ENCODE data around the gene MRPL58. TPM values are rescaled to one million over a fixed set of nuclear protein-coding genes. Genes with fewer than 3 reads are reported as not detected.
"Not testable (repeated sequence)": the region's sequence is repeated elsewhere in the genome, so short reads cannot be mapped to it uniquely, and the experiment has no call there.

MRPL58 gene
- total and polyA plus RNA-seq, 5 experiments from 2014 or later: 23.9 to 58.1 (median 44.9) TPM

DNA sequence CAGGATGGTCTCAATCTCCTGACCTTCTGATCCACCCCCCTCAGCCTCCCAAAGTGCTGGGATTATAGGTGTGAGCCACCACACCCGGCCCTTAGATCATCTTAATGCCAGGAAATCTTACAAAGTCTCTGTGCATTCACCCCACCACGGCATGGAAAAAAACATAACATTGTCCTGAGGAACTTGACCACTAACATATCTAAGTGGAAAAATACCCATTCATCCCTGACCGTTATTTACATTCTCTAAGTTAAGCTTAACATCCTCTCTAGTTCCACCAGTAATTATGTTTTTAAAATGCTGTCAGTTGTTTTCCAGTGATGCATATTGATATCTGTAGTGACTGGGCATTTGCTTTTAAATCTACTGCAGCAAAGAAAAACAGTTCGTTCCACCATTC lies 36.5 kb upstream of the MRPL58 start:
- no peak overlapping the region for H3K4me3 Mint-ChIP-seq
- H3K27me3 Mint-ChIP-seq: peaks cover 0 to 22% (median 0%) of the 10 kb centered on the region in 5 donors
- H3K4me1 Mint-ChIP-seq: peaks cover 3 to 23% (median 17%) of the 10 kb centered on the region in 4 donors

DNA sequence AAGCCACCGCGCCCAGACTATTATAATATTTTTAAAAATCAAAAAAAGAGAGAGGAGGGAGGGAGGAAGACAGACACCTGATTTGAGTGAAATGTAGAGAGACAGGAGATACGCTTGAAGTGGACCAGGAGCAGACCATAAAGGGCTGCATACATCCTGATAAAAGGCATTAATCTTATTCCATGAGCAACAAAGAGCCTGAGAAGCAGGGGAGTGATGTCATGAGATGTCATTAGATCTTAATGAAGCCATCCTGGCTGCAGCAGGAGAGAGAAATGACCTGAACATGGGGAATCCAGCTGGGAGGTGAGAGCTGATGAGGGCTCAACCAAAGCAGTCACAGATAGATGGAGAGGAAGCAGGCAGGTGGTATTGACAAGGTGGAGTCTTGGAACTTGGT lies 34.7 kb upstream of the MRPL58 start:
- H3K27me3 Mint-ChIP-seq: peaks cover 0 to 22% (median 0%) of the 10 kb centered on the region in 5 donors
- POLR2A ChIA-PET: no interaction called here
- H3K27ac Mint-ChIP-seq: no peak overlapping the region

More for the DNA sequence above, 36.5 kb upstream of the MRPL58 start:
- H3K36me3 Mint-ChIP-seq: no peaks in the 10 kb centered on the region
- DNase-seq: no peak
- no peak for ATAC-seq
- no peak overlapping the region for H3K27ac Mint-ChIP-seq
- POLR2A ChIA-PET: no interaction called here
- no peaks in the 10 kb centered on the region for H3K9me3 Mint-ChIP-seq

DNA sequence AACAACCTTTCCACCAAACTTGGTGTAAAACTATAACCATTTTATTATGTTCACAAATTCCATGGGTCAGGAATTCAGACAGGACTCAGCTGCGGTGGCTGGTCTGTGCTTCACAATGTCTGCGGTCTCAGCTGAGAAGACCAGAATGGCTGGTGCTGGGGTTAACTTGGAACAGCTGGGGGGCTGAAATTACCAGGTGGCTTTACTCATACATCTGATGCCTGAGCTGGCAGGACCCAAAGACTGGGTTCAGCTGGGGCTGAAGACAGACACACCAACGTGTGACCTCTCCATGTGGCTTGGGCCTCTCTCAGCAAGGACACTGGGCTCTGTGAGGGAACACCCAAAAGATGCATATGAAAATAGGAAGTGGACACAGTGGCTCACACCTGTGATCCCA lies 34.2 kb upstream of the MRPL58 start:
- no peak overlapping the region for H3K27ac Mint-ChIP-seq
- H3K4me3 Mint-ChIP-seq: no peak overlapping the region
- POLR2A ChIA-PET: no interaction called here
- no peaks in the 10 kb centered on the region for H3K36me3 Mint-ChIP-seq
- ATAC-seq (no peak), DNase-seq (no peak)
- no peaks in the 10 kb centered on the region for H3K9me3 Mint-ChIP-seq
- peaks cover 0 to 18% (median 0%) of the 10 kb centered on the region in 5 donors for H3K27me3 Mint-ChIP-seq
- peaks cover 4 to 25% (median 19%) of the 10 kb centered on the region in 4 donors for H3K4me1 Mint-ChIP-seq

More for the DNA sequence above, 34.7 kb upstream of the MRPL58 start:
- Mint-ChIP-seq H3K4me3 (no peak overlapping the region), H3K36me3 (no peaks in the 10 kb centered on the region), H3K4me1 (peaks cover 7 to 30% (median 23%) of the 10 kb centered on the region in 4 donors), H3K9me3 (no peaks in the 10 kb centered on the region)
- ATAC-seq (no peak), DNase-seq (no peak)

DNA sequence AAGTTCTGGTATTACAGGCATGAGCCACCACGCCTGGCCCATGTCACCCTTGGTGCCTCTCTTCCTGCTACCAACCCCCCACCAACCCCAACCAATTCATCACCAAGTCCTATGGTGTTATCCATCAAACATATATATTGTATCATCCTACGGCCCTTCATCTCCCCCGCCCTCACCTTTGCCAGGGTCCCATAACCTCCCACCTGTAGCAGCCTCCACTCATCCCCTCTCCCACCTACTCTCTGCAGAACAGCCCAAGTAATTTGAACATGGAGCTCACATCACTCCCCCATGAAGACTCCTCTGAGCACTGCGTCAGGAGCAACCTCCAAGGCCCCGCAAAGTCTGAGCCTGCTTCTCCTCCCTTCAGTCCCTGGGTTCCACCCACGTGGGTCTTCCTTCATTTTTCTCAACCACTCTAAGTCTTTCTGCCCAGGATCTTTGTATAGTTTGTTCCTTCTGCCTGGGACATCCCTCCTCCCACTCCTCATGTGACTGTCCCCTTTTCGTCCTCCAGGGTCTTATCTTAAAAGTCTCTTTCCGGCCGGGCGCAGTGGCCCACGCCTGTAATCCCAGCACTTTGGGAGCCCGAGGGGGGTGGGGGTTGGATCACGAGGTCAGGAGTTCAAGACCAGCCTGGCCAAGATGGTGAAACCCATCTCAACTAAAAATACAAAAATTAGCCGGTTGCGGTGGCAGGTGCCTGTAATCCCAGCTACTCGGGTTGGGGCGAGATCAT lies 32.9 kb upstream of the MRPL58 start:
- POLR2A ChIA-PET: interaction anchor here (0.7 kb wide), 1 partner anchor 834 kb away, joined by 4 read pairs; no protein-coding TSS in a partner anchor
- Mint-ChIP-seq H3K27me3 (peaks cover 0 to 17% (median 0%) of the 10 kb centered on the region in 5 donors), H3K9me3 (no peaks in the 10 kb centered on the region), H3K27ac (peak overlapping the region in 4 of 10 donors; percentile 11 to 54 (median 35)), H3K4me3 (peak overlapping the region in 8 of 10 donors; percentile 4 to 75 (median 30)), H3K36me3 (no peaks in the 10 kb centered on the region), H3K4me1 (peaks cover 4 to 24% (median 18%) of the 10 kb centered on the region in 4 donors)
- ATAC-seq (no peak), DNase-seq (no peak)

DNA sequence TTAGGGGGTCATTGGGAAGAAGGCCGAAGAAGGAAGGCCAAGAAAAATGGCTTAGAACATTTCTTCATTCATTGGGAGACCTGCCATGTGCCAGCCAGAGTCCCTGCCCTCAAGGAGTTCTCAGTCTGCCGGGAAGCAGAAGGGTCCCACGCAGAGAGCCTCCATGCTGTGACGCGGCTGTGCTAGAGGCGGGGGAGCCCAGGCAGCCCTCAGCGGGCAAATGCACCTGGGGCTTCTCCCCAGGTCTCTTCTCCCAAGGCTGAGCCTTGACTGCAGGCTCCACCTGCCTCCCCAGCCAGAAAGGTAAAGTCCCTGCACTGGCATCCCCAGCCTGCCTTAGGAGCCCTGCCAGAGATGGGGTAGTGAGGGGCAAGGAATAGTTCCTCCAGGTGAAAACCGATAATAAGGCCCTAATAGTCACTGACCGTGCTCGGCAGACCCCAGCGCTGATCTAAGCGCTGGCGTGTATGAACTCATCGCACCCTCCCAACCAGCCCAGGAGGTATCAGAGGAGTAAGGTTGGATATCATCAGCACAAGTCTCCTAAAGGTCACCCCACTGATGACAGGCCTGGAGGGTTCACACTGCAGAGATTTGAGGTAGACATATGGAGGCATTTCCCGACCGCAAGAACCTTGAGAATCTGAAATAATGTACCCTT lies 31.0 kb upstream of the MRPL58 start:
- Mint-ChIP-seq H3K9me3 (no peaks in the 10 kb centered on the region), H3K27ac (peak overlapping the region; percentile 49 to 98 (median 92)), H3K36me3 (no peaks in the 10 kb centered on the region), H3K27me3 (peaks cover 0 to 12% (median 0%) of the 10 kb centered on the region in 5 donors), H3K4me1 (peaks cover 4 to 26% (median 18%) of the 10 kb centered on the region in 4 donors), H3K4me3 (peak overlapping the region; percentile 86 to 94 (median 90))
- POLR2A ChIA-PET: no interaction called here
- DNase-seq (no peak), ATAC-seq (peak; percentile 31 to 33)

DNA sequence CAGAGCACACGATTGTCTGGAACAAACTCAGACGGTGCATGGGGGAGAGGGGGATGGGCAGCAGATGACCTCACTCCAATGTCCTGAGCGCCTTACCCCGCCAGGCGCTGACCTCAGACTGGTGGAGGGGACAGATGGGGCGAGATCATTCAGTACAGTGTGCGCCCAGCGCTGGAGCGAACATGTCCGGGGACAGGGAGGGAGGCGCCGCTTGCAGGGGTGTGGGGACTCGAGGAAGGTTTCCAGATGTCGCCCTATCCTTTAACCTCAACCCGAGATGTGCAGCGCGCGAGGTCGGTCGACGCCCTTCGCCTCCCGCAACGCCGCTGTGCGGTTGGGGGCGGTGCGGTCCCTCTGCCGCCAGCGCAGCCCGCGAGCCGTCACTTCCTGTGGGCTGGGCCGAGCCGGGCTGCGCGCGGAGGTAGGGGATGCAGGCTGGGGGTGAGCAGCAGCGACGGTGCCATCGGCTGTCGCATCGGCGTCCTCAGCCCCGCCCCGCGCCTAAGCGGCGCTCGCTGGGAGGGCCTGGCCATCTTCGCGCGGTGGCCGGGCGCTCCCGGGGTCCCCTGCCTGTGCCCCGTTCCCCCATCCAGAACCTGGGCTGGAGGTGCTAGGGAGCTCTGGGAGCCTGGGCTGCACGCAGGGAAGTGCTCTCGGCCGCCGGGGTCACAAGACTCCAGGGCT lies 30.3 kb upstream of the MRPL58 start:
- ATAC-seq (peak; percentile 91 to 94), DNase-seq (peak; percentile 64 to 90 (median 80))
- H3K4me1 Mint-ChIP-seq: peaks cover 6 to 32% (median 23%) of the 10 kb centered on the region in 4 donors
- peaks cover 0 to 11% (median 0%) of the 10 kb centered on the region in 5 donors for H3K27me3 Mint-ChIP-seq
- POLR2A ChIA-PET: interaction anchor here (1.4 to 2.6 kb wide), 2 partner anchors 10 to 31 kb away, joined by 5 to 11 read pairs; partner anchors contain the start of genes HID1 and MRPL58
- no peaks in the 10 kb centered on the region for H3K9me3 Mint-ChIP-seq
- no peaks in the 10 kb centered on the region for H3K36me3 Mint-ChIP-seq
- peak overlapping the region; percentile 86 to 94 (median 90) for H3K4me3 Mint-ChIP-seq
- H3K27ac Mint-ChIP-seq: peak overlapping the region; percentile 71 to 98 (median 92)

DNA sequence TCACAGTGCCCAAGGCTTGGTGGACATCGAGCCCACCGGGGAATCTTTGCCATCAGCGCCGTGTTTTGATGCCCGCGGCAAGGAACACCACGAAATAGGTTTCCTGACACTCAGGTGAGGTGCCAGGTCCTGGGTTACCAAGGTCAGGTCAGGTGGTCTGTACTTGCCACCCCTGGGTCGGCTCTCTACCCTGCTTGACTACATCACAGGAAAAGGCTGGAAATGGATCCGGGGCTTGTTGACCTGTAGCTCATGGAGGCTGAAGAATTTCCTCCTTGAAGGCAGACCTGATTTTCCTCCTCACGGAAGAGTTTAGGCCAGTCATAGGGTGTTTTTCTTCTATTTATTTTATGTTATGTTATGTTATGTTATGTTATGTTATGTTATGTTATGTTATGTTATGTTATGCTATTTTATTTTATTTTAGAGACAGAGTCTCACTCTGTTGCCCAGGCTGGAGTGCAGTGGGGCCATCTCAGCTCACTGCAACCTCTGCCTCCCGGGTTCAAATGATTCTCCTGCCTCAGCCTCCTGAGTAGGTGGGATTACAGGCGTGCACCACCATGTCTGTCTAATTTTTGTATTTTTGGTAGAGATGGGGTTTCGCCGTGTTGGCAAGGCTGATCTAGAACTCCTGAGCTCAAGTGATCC lies 29.7 kb upstream of the MRPL58 start:
- Mint-ChIP-seq H3K4me3 (peak overlapping the region; percentile 74 to 93 (median 88)), H3K27ac (peak overlapping the region; percentile 43 to 96 (median 90)), H3K4me1 (peaks cover 8 to 35% (median 25%) of the 10 kb centered on the region in 4 donors), H3K27me3 (peaks cover 0 to 11% (median 0%) of the 10 kb centered on the region in 5 donors)
- peak; percentile 2 to 6 for ATAC-seq
- not testable (repeated sequence) for DNase-seq, H3K36me3 Mint-ChIP-seq, H3K9me3 Mint-ChIP-seq
- POLR2A ChIA-PET: interaction anchor here (0.6 to 2.6 kb wide), 5 partner anchors 11 to 286 kb away, joined by 3 to 11 read pairs (median 3); partner anchors contain the start of genes HID1 and MRPL58

DNA sequence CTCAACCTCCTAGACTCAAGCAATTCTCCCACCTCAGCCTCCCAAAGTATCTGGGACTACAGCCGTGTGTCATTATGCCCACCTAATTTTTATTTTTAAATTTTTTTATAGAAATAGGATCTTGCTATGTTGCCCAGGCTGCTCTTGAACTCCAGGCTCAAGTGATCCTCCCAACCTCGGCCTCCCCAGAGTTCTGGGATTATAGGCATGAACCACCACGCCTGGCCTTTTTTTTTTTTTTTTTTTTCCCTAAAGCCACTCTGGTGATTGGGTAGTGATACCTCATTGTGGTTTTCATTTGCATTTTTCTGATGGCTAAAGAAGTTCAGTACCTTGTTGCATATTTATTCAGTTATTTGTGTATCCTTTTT lies 26.3 kb upstream of the MRPL58 start:
- Mint-ChIP-seq H3K4me1 (peaks cover 8 to 29% (median 18%) of the 10 kb centered on the region in 4 donors), H3K9me3 (no peaks in the 10 kb centered on the region), H3K4me3 (peak overlapping the region in 2 of 10 donors; percentile 80 to 84), H3K27me3 (peaks cover 0 to 5% (median 0%) of the 10 kb centered on the region in 5 donors), H3K36me3 (no peaks in the 10 kb centered on the region), H3K27ac (no peak overlapping the region)
- DNase-seq: no peak
- no peak for ATAC-seq
- POLR2A ChIA-PET: interaction anchor here (0.7 kb wide), 1 partner anchor 49 kb away, joined by 4 read pairs; no protein-coding TSS in a partner anchor

DNA sequence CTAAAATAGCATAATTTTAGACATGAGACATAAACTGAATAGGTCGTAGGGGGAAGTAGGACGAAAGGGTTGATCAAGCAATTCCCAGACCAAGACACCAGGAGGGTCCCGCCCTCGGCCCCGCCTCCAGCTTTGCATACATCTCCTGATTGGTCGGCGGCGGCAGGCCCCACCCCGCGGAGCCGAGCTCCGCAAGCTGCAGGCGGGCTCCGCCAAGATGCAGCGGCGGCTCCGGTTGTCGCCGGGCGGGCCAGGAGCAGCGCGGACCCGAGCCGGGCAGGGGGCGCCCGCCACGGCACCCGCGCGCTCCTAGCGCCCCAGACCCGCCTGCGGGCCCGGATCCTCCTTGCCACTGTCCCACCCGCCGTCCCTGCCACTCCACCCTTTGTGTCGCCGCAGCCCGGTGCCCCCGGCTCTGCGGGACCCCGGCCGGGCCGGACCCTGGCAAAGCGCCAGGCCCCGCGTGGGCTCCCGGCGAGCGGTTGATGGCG lies 25.0 kb upstream of the MRPL58 start, which contains the start of gene CDR2L:
Gene CDR2L (plus strand): TSS at position 215 of the 491 bp plus-strand sequence. CDS start 412 bp downstream, outside the sequence.
- H3K9me3 Mint-ChIP-seq: no peaks in the 10 kb centered on the region
- H3K27ac Mint-ChIP-seq: peak within 1 kb of the TSS in 7 of 10 donors; percentile 5 to 89 (median 49)
- peaks cover 5 to 19% (median 9%) of the 10 kb centered on the region in 4 donors for H3K4me1 Mint-ChIP-seq
- POLR2A ChIA-PET: interaction anchor here (0.7 to 5.9 kb wide), 8 partner anchors 14 to 49 kb away, joined by 3 to 35 read pairs (median 6); partner anchors contain the start of gene MRPL58
- H3K4me3 Mint-ChIP-seq: peak within 1 kb of the TSS; percentile 79 to 92 (median 87)
- H3K36me3 Mint-ChIP-seq: no peaks in the 10 kb centered on the region
- peak; percentile 95 for ATAC-seq
- peaks cover 0 to 5% (median 0%) of the 10 kb centered on the region in 5 donors for H3K27me3 Mint-ChIP-seq
- peak; percentile 83 to 94 (median 91) for DNase-seq

DNA sequence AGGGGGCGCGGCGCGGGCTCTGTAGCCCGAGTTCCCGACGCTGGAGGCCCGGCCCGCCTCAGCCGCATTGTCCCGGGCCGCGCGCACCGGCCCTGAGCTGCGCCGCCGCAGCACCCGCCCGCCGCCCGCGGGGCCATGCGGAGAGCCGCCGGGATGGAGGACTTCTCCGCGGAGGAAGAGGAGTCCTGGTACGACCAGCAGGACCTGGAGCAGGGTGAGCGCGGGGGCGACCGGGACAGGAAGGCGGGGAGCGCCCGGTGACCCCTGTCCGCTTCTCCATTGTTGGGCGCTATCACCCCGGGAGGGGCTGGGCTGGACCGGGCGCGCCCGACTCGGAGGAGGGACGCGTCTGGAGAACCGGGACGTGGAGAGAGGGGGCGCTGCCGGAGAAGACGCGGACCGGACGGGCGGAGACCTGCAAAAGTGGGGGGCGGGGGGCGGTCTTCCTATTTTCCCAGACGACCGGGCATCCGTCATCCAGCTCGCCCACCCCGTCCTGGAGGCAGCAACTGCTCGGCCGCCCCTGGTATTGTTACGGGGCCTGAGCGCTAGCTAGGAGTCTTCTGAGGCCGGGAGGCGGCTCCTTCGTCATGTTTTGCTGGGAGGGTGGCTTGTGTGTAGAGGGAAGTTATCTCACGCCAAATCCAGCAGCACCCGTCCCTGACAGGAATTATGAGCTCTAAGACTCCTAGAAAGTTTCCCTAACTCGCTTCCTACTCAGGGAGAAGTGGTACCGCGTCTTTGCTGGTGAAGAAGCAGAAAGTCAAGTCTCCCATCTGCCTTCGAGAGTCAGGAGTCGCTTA lies 24.4 kb upstream of the MRPL58 start:
- peak overlapping the region in 3 of 10 donors; percentile 7 to 41 (median 41) for H3K27ac Mint-ChIP-seq
- H3K4me1 Mint-ChIP-seq: peaks cover 6 to 15% (median 7%) of the 10 kb centered on the region in 4 donors
- H3K36me3 Mint-ChIP-seq: no peaks in the 10 kb centered on the region
- DNase-seq (peak in 3 of 10 donors; percentile 16 to 31 (median 19)), ATAC-seq (peak; percentile 54 to 62)
- H3K4me3 Mint-ChIP-seq: peak overlapping the region; percentile 71 to 86 (median 77)
- H3K9me3 Mint-ChIP-seq: no peaks in the 10 kb centered on the region
- POLR2A ChIA-PET: interaction anchor here (0.5 to 5.9 kb wide), 7 partner anchors 15 to 144 kb away, joined by 3 to 35 read pairs (median 6); partner anchors contain the start of gene MRPL58
- peaks cover 0 to 5% (median 0%) of the 10 kb centered on the region in 5 donors for H3K27me3 Mint-ChIP-seq
